K562 (cell line): ENCODE data around the gene CNOT4. TPM values are rescaled to one million over a fixed set of nuclear protein-coding genes. Genes with fewer than 3 reads are reported as not detected.

Experiments
- ATAC-seq: fragments of 200-7000 bp; cut with Tn5 transposase; 3 replicates; pipeline ENCODE4 v1.9.1; 2020; ENCODE audit warnings: moderate library complexity
- BruUV-seq: library from RNA; stranded (reverse); fragments of 400-500 nt; replicated peaks from 2 replicates; lab custom pipeline; 2021; lab: Mats Ljungman, UMichigan
- CTCF ChIA-PET: fragments of 300-600 bp; formaldehyde crosslinking; extraction: SDS; loops from one replicate; lab custom pipeline; 2021; ENCODE audit warnings: low intra/inter-chr PET ratio; lab: Yijun Ruan, JAX
- POLR2A ChIA-PET: fragments of 300-600, 350-650 bp; sonication (Branson Sonifier 250); formaldehyde crosslinking; extraction: SDS; loops from one replicate; lab custom pipeline; 2021; ENCODE audit warnings: antibody characterized with exemption, inconsistent platforms; lab: Yijun Ruan, JAX
- DNase-seq, 4 experiments: peaks; one replicate each; pipeline versions ENCODE4 v3.0.0 to v3.0.0-alpha.2; 2011 to 2018; ENCODE audit warnings: low spot score in 3 of 4, mixed read lengths in 3 of 4; ENCODE audit errors: extremely low read depth in 1 of 4
- FAIRE-seq: peaks from 2 replicates; lab custom pipeline; 2011; peaks lifted over from hg19 to GRCh38; lab: Jason Lieb, UNC
- H2AFZ ChIP-seq: 2 replicates; pipeline ENCODE4 v1.6.0; 2011; ENCODE audit warnings: low read depth, low read length, control low read depth, inconsistent platforms
- H3K27ac ChIP-seq: fragments of 200-600 bp; 3 replicates; pipeline ENCODE4 v1.8.0; 2011; ENCODE audit warnings: low read depth, mild to moderate bottlenecking, control low read depth, inconsistent platforms, low read length, moderate library complexity, mixed read lengths; ENCODE audit errors: extremely low read depth
- H3K27me3 ChIP-seq, 2 experiments: fragments of 300-600 bp in 1 of 2; 2 replicates in 1 of 2; 3 replicates in 1 of 2; pipeline versions ENCODE4 v1.6.0 to v1.8.0; 2011; ENCODE audit warnings: inconsistent platforms in 2 of 2, low read length in 2 of 2, mild to moderate bottlenecking in 1 of 2, mixed read lengths in 1 of 2, moderate library complexity in 1 of 2; ENCODE audit not compliant: control insufficient read depth in 2 of 2, insufficient read depth in 2 of 2
- H3K36me3 ChIP-seq: fragments of 300-600 bp; 3 replicates; pipeline ENCODE4 v1.8.0; 2011; ENCODE audit warnings: mild to moderate bottlenecking, low read length, inconsistent platforms; ENCODE audit not compliant: control insufficient read depth, insufficient read depth
- H3K4me1 ChIP-seq, 2 experiments: fragments of 200-600 bp in 1 of 2; replicated peaks in 1 of 2; 2 replicates in 1 of 2; 3 replicates in 1 of 2; pipeline versions ENCODE4 v1.5.1 to v1.8.0; 2011; ENCODE audit warnings: inconsistent platforms in 2 of 2, low read length in 2 of 2, mild to moderate bottlenecking in 1 of 2, mixed read lengths in 1 of 2, moderate library complexity in 1 of 2; ENCODE audit not compliant: control insufficient read depth in 2 of 2, insufficient read depth in 2 of 2
- H3K4me2 ChIP-seq: 2 replicates; pipeline ENCODE4 v1.6.1; 2011; ENCODE audit warnings: low read length, control low read depth, inconsistent platforms, mixed read lengths; ENCODE audit not compliant: insufficient read depth
- H3K4me3 ChIP-seq: fragments of 200-600 bp; sonication (generic), shearing (Covaris generic); 2 replicates; pipeline ENCODE4 v1.5.1; 2016; ENCODE audit warnings: control low read depth, inconsistent platforms
- H3K79me2 ChIP-seq: fragments of 200-600 bp; 3 replicates; pipeline ENCODE4 v1.8.0; 2011; ENCODE audit warnings: low read length, inconsistent platforms; ENCODE audit not compliant: control insufficient read depth, insufficient read depth
- H3K9ac ChIP-seq, 2 experiments: 2 replicates each; pipeline versions ENCODE4 v1.6.0 to v1.6.1; 2011; ENCODE audit warnings: low read depth in 2 of 2, low read length in 2 of 2, control low read depth in 1 of 2, inconsistent platforms in 1 of 2, mild to moderate bottlenecking in 1 of 2, mixed read lengths in 1 of 2; ENCODE audit not compliant: insufficient read depth in 1 of 2
- H3K9me1 ChIP-seq: one replicate; pipeline ENCODE4 v1.6.0; 2011; ENCODE audit warnings: inconsistent platforms, mild to moderate bottlenecking, low read length, moderate library complexity; ENCODE audit not compliant: control insufficient read depth, insufficient read depth
- H3K9me3 ChIP-seq: replicated peaks from 2 replicates; pipeline ENCODE4 v1.5.1; 2011; ENCODE audit warnings: low read depth, low read length, inconsistent platforms; ENCODE audit not compliant: control insufficient read depth, insufficient read depth
- H4K20me1 ChIP-seq: replicated peaks from 2 replicates; pipeline ENCODE4 v1.6.1; 2011; ENCODE audit warnings: low read length, inconsistent platforms, mixed read lengths; ENCODE audit not compliant: control insufficient read depth, insufficient read depth
- CBX1 ChIP-seq: sonication (generic); IDR thresholded peaks from 2 replicates; pipeline ENCODE4 v1.6.1; 2016; ENCODE audit warnings: antibody characterized with exemption, low read depth, mild to moderate bottlenecking
- SMARCA5 ChIP-seq: fragments of 450-650 bp; IDR thresholded peaks from 2 replicates; pipeline ENCODE4 v1.6.1; 2016
- TRIM28 ChIP-seq: fragments of 450-650 bp; IDR thresholded peaks from 2 replicates; pipeline ENCODE4 v1.6.1; 2017
- ZNF121 ChIP-seq: sonication (generic); formaldehyde crosslinking; conservative IDR thresholded peaks from 2 replicates; pipeline ENCODE4 v1.8.0; 2022; ENCODE audit warnings: missing genetic modification reagents
- ZNF23 ChIP-seq: fragments of 250-450 bp; sonication (Bioruptor Pico); IDR thresholded peaks from 2 replicates; pipeline ENCODE4 v1.4.0; 2020; ENCODE audit warnings: mild to moderate bottlenecking
- ZNF316 ChIP-seq: fragments of 450-650 bp; IDR thresholded peaks from 2 replicates; pipeline ENCODE4 v1.6.1; 2016
- ZNF318 ChIP-seq, 2 experiments: fragments of 450-650 bp; IDR thresholded peaks; 2 replicates each; pipeline ENCODE4 v1.6.1; 2016; ENCODE audit warnings: mild to moderate bottlenecking in 2 of 2, borderline replicate concordance in 1 of 2, low read depth in 1 of 2, moderate library complexity in 1 of 2
- WGBS: fragments of 100-300 bp; shearing (Covaris generic); methylation state at CpG from one replicate; pipeline ENCODE4 v1.1.6; 2016; ENCODE audit warnings: low coverage, mixed read lengths; ENCODE audit not compliant: insufficient coverage; ENCODE audit errors: missing lambda C conversion rate; 5-methylcytosine and 5-hydroxymethylcytosine counted together
- in situ Hi-C: fragments of 300-500 bp; cut with MboI; formaldehyde crosslinking; loops from 4 replicates; pipeline ENCODE4 v1.15.0; 2018; ENCODE audit warnings: inconsistent platforms, mixed read lengths
- intact Hi-C: fragments of 100-400 bp; cut with micrococcal nuclease; formaldehyde crosslinking; loops from 2 replicates; pipeline ENCODE4 v1.14.2; 2022
- polyA plus RNA-seq, 8 experiments: library from polyadenylated mRNA; depleted of rRNA in 4 of 8; stranded (reverse) in 5 of 8; unstranded in 3 of 8; fragments of >200 nt; fragmentation: Nextera tagmentation in 2 of 8; fragmentation: Illumina TruSeq in 1 of 8; extraction: Ambion mirVana in 2 of 8; extraction: Trizol in 1 of 8; gene quantifications; 2 replicates each; pipeline versions ENCODE4 v1.2.1 to v1.2.3, GENCODE V29; 2011 to 2014; ENCODE audit warnings: inconsistent platforms in 1 of 8, missing spikeins in 1 of 8
- total RNA-seq, 7 experiments: library from RNA; depleted of rRNA in 6 of 7; stranded (reverse); fragments of >200 nt in 6 of 7; fragmentation: Illumina TruSeq in 2 of 7; extraction: Trizol in 2 of 7; gene quantifications; 2 replicates each; pipeline versions ENCODE4 v1.2.1 to v1.2.3, GENCODE V29; 2011 to 2021; ENCODE audit warnings: low replicate concordance in 1 of 7

The CNOT4 gene
- total and polyA plus RNA-seq, 9 of the 15 experiments (the other 6 are each of a cell fraction or from before 2014, with no cell fraction given): 8.6 to 24.1 (median 15.4) TPM

GRCh38 chr7:135375908-135376699 lies 133.8 kb downstream of the CNOT4 start:
- WGBS: 83% methylated on average over 5 of the region's 5 CpGs
- no peaks in the 10 kb centered on the region for H3K9me3 ChIP-seq
- intact Hi-C loops (no loop called here), in situ Hi-C loops (no loop called here)
- H4K20me1 ChIP-seq: no peaks in the 10 kb centered on the region
- POLR2A ChIA-PET: interaction anchor here (0.6 to 1.0 kb wide), 3 partner anchors 9 to 12 kb away, joined by 3 read pairs; no protein-coding TSS in a partner anchor
- ATAC-seq: no peak
- H3K9ac ChIP-seq: no peak overlapping the region
- TF ChIP-seq ZNF316: 0 out of 2 replicates have a peak, but pooled peaks have one; percentile 23
- TF ChIP-seq CBX1: no peak
- no peak for TF ChIP-seq ZNF23 (CRISPR knock-in tag)
- no peak for TF ChIP-seq ZNF121 (CRISPR knock-in tag)
- no peak for TF ChIP-seq TRIM28
- TF ChIP-seq SMARCA5: no peak
- TF ChIP-seq ZNF318 (IDR thresholded peaks at IDR 0.05; ENCODE audit: borderline replicate concordance in 1 of 2, low read depth in 1 of 2): no peak
- no peaks in the 10 kb centered on the region for H3K4me1 ChIP-seq
- H3K9me1 ChIP-seq: no peaks in the 10 kb centered on the region
- no peaks in the 10 kb centered on the region for H3K27me3 ChIP-seq
- no peak overlapping the region for H3K4me2 ChIP-seq
- no peak for DNase-seq
- H3K36me3 ChIP-seq: no peaks in the 10 kb centered on the region
- FAIRE-seq: no peak
- no peaks in the 10 kb centered on the region for H3K79me2 ChIP-seq
- CTCF ChIA-PET: no interaction called here
- H3K4me3 ChIP-seq: no peak overlapping the region
- no peak overlapping the region for H3K27ac ChIP-seq
- no peak overlapping the region for H2AFZ ChIP-seq
- BruUV-seq: no TSS peak
